Stomach (tissue), 4 donors: Measurements from ENCODE around the gene SOWAHA.

Experiments
- EP300 ChIP-seq: sonication (generic); formaldehyde crosslinking; IDR thresholded peaks from one replicate; pipeline ENCODE4 v1.6.1; 2017; ENCODE audit warnings: antibody characterized with exemption
- POLR2A ChIP-seq, 4 donors: fragments of 450-650 bp; IDR thresholded peaks; one replicate each; pipeline ENCODE4 v1.6.1; 2016; ENCODE audit warnings: antibody characterized with exemption in 4 of 4, control low read depth in 2 of 4, mild to moderate bottlenecking in 1 of 4, moderate library complexity in 1 of 4
- TF ChIP-seq, protein P1 (sequence below), 7 experiments: fragments of 450-650 bp in 4 of 7; fragments of 200-600 bp in 3 of 7; sonication (generic) in 3 of 7; IDR thresholded peaks; one replicate each; pipeline ENCODE4 v1.5.1; 2016 to 2019; ENCODE audit warnings: antibody characterized with exemption in 7 of 7, control low read depth in 2 of 7, mild to moderate bottlenecking in 1 of 7

GRCh38 chr5:132837868-132838267 lies 24.8 kb downstream of the SOWAHA start:
- TF ChIP-seq, protein P1, sequence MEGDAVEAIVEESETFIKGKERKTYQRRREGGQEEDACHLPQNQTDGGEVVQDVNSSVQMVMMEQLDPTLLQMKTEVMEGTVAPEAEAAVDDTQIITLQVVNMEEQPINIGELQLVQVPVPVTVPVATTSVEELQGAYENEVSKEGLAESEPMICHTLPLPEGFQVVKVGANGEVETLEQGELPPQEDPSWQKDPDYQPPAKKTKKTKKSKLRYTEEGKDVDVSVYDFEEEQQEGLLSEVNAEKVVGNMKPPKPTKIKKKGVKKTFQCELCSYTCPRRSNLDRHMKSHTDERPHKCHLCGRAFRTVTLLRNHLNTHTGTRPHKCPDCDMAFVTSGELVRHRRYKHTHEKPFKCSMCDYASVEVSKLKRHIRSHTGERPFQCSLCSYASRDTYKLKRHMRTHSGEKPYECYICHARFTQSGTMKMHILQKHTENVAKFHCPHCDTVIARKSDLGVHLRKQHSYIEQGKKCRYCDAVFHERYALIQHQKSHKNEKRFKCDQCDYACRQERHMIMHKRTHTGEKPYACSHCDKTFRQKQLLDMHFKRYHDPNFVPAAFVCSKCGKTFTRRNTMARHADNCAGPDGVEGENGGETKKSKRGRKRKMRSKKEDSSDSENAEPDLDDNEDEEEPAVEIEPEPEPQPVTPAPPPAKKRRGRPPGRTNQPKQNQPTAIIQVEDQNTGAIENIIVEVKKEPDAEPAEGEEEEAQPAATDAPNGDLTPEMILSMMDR (IDR thresholded peaks at IDR 0.05), result no peak
- no peak for TF ChIP-seq POLR2A (IDR thresholded peaks at IDR 0.05)
- no peak for TF ChIP-seq EP300
